ENCODE measurements around the gene SEC11C.

SEC11C gene

GRCh38 chr18:59144483-59144882, 4.8 kb downstream of the SEC11C start:
- DNase-seq (ENCODE audit: low read depth): no peak

DNA sequence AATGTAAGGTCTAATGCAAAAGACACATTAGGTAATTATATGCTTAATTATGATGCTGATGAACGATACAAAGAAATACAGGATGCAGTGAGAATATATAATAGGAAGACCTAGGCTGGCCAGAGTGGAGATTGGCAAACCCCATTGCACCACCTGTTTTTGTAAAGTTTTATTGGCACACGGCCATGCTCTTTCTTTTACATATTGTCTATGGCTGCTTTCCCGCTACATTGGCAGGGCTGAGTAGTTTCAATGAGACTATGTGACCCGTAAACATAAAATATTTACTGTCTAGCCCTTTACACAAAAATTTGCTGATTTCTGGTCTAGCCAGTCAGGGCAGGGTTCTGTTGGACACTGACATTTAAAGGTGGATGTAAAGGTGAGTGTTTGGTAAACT, 5.4 kb downstream of the SEC11C start:
- DNase-seq (ENCODE audit: low read depth): no peak

- no peak for DNase-seq (ENCODE audit: low read depth)
Observed at GRCh38 chr18:59148192-59148591, 8.5 kb downstream of the SEC11C start.

- DNase-seq (ENCODE audit: low read depth): no peak
Observed at GRCh38 chr18:59149007-59149406, 9.3 kb downstream of the SEC11C start.

GRCh38 chr18:59149416-59149815, 9.7 kb downstream of the SEC11C start:
- DNase-seq (ENCODE audit: low read depth): no peak

- DNase-seq (ENCODE audit: low read depth): no peak
Observed at GRCh38 chr18:59150236-59150635, 10.6 kb downstream of the SEC11C start.

- peak; percentile 53 for DNase-seq (ENCODE audit: low read depth)
Observed at GRCh38 chr18:59155153-59155552, 15.5 kb downstream of the SEC11C start.

- DNase-seq (ENCODE audit: low read depth): no peak
Observed at GRCh38 chr18:59156316-59156715, 16.6 kb downstream of the SEC11C start.

- DNase-seq (ENCODE audit: low read depth): no peak
Observed at GRCh38 chr18:59159265-59159664, 19.6 kb downstream of the SEC11C start.

DNA sequence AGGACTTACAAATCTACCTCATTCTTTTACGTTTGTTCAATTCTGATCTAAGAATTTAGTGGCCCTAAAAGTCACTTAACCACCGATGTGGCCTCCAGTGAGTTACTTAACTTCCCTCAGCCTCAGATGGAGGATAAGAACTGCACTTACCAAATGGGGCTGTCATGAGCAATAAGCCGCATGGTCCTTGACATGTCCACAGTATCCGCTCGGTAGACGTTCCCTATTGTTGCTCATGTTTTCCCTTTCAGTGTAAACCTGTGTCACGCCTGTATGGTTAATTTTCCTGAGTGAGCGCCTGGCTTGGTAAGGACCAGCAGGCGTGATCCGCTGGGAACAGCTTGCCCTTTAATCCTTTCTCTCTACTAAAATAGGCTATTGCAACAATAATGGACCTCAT, 20.3 kb downstream of the SEC11C start:
- DNase-seq (ENCODE audit: low read depth): no peak

GRCh38 chr18:59172664-59173249, 33.1 kb downstream of the SEC11C start:
- DNase-seq (ENCODE audit: low read depth): no peak

DNA sequence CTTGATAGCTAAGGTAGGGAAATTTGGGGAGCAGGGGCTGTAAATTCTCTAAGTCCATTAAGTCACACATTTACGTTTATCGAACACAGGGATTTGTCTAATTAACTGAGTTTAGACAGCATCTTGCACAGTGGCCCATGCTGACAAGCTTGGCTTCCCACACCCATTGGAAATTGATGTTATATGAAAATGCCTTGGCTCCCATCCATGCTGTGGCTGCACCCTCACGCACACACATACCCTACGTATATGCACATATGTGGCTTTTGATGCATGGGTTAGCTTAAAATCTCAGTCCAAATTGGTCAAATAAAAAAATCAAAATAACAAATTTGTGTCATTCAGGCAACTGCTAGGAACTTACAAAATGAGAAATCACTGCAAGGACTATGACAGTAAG, 37.8 kb downstream of the SEC11C start:
- no peak for DNase-seq (ENCODE audit: low read depth)

- peak; percentile 29 for DNase-seq (ENCODE audit: low read depth)
Observed at GRCh38 chr18:59180150-59180845, 40.6 kb downstream of the SEC11C start.

DNA sequence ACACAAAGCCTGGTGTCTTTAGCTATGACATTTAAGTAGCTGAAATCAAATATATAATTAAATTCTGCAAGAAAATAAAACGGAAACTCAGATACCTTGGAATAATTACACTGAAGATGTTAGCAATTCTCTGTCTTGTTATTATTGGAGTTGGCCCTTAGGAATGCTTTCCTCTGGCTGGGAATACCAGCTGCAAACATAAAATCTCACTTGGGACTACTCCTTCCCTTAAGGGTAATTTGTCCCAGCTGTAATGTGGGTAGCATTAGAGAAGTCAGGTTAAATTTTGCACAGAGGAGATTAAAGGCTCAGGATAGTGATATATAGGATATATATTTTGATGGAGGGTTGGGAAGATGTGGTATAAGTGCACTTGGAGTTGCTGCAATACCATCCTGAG, 43.0 kb downstream of the SEC11C start:
- no peak for DNase-seq (ENCODE audit: low read depth)

DNA sequence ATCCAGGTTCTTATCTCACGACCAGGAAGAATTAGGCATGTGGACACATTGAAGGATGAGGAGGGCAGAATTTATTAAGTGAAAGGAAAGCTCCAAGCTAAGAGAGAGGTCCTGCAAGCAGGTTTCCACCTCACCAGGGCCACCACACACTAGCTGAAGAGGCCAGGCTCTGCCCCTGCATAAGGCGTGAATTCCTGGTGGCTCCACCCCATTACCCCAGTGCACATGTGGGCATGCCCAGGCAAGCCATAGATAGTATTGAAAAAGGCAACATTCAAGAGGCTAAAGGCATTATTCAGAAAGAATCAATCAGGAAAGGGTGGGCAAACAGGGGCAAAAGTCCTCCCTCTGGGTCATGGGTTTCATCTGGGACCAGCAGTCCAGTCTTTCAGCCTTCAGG, 49.3 kb downstream of the SEC11C start:
- DNase-seq (ENCODE audit: low read depth): no peak

DNA sequence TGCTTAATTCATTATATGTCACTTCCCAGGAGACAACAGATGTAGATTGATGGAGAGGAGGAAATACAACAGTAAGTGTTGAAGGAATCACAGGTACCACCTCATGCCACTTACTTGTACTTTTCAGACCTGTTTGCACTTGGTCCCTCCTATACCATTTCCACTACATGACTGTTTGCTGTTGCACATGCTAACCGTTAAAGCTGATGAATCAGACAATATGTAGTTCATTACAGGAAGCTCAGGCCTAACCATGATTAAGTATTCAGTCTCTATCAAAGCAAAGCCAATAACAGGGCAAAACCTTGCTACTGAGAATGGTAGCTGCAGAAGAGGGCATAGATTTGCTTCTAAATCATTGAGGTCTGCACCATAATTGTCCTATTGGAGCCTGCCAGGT, 50.1 kb downstream of the SEC11C start:
- no peak for DNase-seq (ENCODE audit: low read depth)

DNA sequence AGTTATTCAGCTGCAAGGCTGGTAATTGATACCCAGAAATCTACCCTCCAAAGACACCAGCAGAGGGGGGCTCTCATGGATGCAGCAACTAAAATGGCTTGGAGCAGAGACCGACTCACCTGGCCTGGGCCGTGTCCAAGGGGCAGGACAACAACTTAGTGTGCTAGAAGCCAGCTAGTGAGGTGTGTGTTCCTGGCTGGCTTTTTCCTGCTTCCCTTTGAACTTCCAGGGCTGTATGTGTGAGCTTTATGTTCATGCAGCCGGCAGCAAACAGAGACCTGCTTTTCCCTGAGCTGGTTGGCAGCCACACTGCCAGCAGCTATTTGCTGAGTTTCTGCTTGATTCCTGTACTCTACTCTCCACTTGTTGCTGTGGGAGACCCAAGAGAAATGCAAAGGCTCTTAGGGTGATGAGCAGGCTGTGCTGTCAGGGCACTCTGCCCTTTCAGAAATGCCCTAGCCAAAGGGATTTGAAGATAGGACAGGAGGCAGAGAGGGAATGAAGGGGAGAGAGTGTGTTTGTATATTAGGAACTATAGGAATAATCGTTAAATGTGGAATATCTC, 56.6 kb downstream of the SEC11C start:
- DNase-seq (ENCODE audit: low read depth): no peak

GRCh38 chr18:59197636-59198035, 58.0 kb downstream of the SEC11C start:
- DNase-seq (ENCODE audit: low read depth): no peak

- DNase-seq (ENCODE audit: low read depth): no peak
Observed at GRCh38 chr18:59198215-59198614, 58.5 kb downstream of the SEC11C start.

- DNase-seq (ENCODE audit: low read depth): no peak
Observed at GRCh38 chr18:59200787-59201186, 61.1 kb downstream of the SEC11C start.

DNA sequence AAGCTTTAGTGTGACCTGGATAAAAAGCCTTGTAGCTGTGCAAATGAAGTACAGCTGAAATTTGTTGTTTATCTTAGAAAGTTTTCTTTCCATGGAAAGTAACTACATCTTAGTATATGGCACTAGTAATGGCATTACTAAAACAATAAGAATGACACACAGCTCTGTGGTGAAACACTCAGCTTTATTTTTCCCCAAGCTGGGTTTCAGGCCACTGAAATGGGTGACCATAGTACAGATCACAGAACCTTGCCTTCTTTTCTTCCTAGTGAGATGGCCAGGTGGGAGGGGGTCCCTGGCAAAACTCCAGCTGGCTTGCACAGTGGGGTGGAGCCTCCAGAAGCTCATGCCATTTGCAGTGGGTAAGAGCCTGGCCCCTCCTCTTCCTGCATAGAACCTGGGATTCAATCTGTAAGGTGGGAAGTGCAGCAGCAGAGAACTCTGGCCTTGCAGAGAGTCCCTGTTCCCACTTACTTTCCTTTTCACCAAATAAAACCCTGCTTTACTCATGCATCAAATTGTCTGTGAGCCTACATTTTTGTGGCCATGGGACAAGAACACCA, 62.7 kb downstream of the SEC11C start:
- DNase-seq (ENCODE audit: low read depth): no peak

GRCh38 chr18:59207506-59207905, 67.8 kb downstream of the SEC11C start:
- no peak for DNase-seq (ENCODE audit: low read depth)

Measured in fibroblast of gingiva (primary cell).